IMR-90 (cell line): ENCODE results near the gene BLOC1S5. TPM values are rescaled to one million over a fixed set of nuclear protein-coding genes. Genes with fewer than 3 reads are reported as not detected.

Source experiments
- ATAC-seq: fragments of 200-7000 bp; cut with Tn5 transposase; 2 replicates; pipeline ENCODE4 v1.9.1; 2020; ENCODE audit warnings: low read depth, mild to moderate bottlenecking, moderate library complexity
- BruUV-seq: library from RNA; stranded (reverse); fragments of 400-500 nt; replicated peaks from 2 replicates; lab custom pipeline; 2021; lab: Mats Ljungman, UMichigan
- CTCF ChIA-PET: fragments of 300-600 bp; formaldehyde crosslinking; extraction: SDS; loops from one replicate; lab custom pipeline; 2021; ENCODE audit warnings: antibody characterized with exemption; lab: Yijun Ruan, JAX
- POLR2A ChIA-PET: fragments of 300-600 bp; sonication (Branson Sonifier 250); formaldehyde crosslinking; loops from one replicate; lab custom pipeline; 2022; ENCODE audit warnings: antibody characterized with exemption; ENCODE audit not compliant: unreplicated experiment; lab: Charles Lee
- DNase-seq: peaks from one replicate; pipeline ENCODE4 v3.0.0; 2013
- H2AFZ ChIP-seq: replicated peaks from 2 replicates; pipeline ENCODE3; 2013; ENCODE audit warnings: low read length, mild to moderate bottlenecking; ENCODE audit not compliant: poor library complexity
- H2AK5ac ChIP-seq: 2 replicates; pipeline ENCODE4 v1.6.1; 2013; ENCODE audit warnings: low read depth, low read length, inconsistent platforms
- H2AK9ac ChIP-seq: replicated peaks from 2 replicates; pipeline ENCODE3; 2013; ENCODE audit warnings: mild to moderate bottlenecking, low read depth, low read length, moderate library complexity; ENCODE audit not compliant: poor library complexity
- H2BK120ac ChIP-seq: 2 replicates; pipeline ENCODE4 v1.6.1; 2013; ENCODE audit warnings: low read depth, low read length, inconsistent platforms
- H2BK15ac ChIP-seq: 3 replicates; pipeline ENCODE4 v1.6.1; 2013; ENCODE audit warnings: low read depth, low read length, inconsistent platforms
- H2BK20ac ChIP-seq: 2 replicates; pipeline ENCODE4 v1.6.1; 2013; ENCODE audit warnings: low read depth, mild to moderate bottlenecking, inconsistent platforms, low read length, moderate library complexity
- H2BK5ac ChIP-seq: 2 replicates; pipeline ENCODE4 v1.6.1; 2013; ENCODE audit warnings: mild to moderate bottlenecking, low read depth, low read length, inconsistent platforms; ENCODE audit not compliant: poor library complexity, severe bottlenecking
- H3K14ac ChIP-seq: replicated peaks from 2 replicates; pipeline ENCODE4 v1.6.1; 2013; ENCODE audit warnings: low read depth, low read length, inconsistent platforms
- H3K18ac ChIP-seq: 2 replicates; pipeline ENCODE4 v1.6.1; 2013; ENCODE audit warnings: low read depth, low read length, control low read depth
- H3K23ac ChIP-seq: 2 replicates; pipeline ENCODE4 v1.6.1; 2013; ENCODE audit warnings: low read depth, low read length, inconsistent platforms
- H3K27ac ChIP-seq: 2 replicates; pipeline ENCODE4 v1.5.1; 2013; ENCODE audit warnings: mild to moderate bottlenecking, control low read depth, low read length; ENCODE audit not compliant: insufficient read depth
- H3K27me3 ChIP-seq: 2 replicates; pipeline ENCODE4 v1.6.1; 2013; ENCODE audit warnings: low read length; ENCODE audit not compliant: control insufficient read depth, insufficient read depth
- H3K36me3 ChIP-seq: 2 replicates; pipeline ENCODE4 v1.6.1; 2013; ENCODE audit warnings: low read length, mixed read lengths; ENCODE audit not compliant: control insufficient read depth, insufficient read depth
- H3K4ac ChIP-seq: 2 replicates; pipeline ENCODE4 v1.6.1; 2013; ENCODE audit warnings: low read depth, low read length, inconsistent platforms
- H3K4me1 ChIP-seq: 2 replicates; pipeline ENCODE4 v1.6.1; 2013; ENCODE audit warnings: low read length, mixed read lengths; ENCODE audit not compliant: control insufficient read depth, insufficient read depth
- H3K4me2 ChIP-seq: 2 replicates; pipeline ENCODE4 v1.6.1; 2013; ENCODE audit warnings: low read depth, mild to moderate bottlenecking, control low read depth, low read length, moderate library complexity
- H3K4me3 ChIP-seq: 2 replicates; pipeline ENCODE4 v1.5.1; 2013; ENCODE audit warnings: low read depth, mild to moderate bottlenecking, control low read depth, low read length, moderate library complexity; ENCODE audit not compliant: insufficient read depth
- H3K56ac ChIP-seq: 2 replicates; pipeline ENCODE4 v1.6.1; 2013; ENCODE audit warnings: low read length, inconsistent platforms; ENCODE audit not compliant: insufficient read depth; ENCODE audit errors: extremely low read depth
- H3K79me1 ChIP-seq, 2 experiments: 2 replicates each; pipeline ENCODE4 v1.6.1; 2013; ENCODE audit warnings: low read length in 2 of 2, inconsistent platforms in 1 of 2, low read depth in 1 of 2
- H3K9ac ChIP-seq: 2 replicates; pipeline ENCODE4 v1.6.1; 2013; ENCODE audit warnings: low read depth, low read length, control low read depth
- H3K9me1 ChIP-seq: 2 replicates; pipeline ENCODE4 v1.6.1; 2013; ENCODE audit warnings: low read length, inconsistent platforms; ENCODE audit not compliant: insufficient read depth
- H3K9me3 ChIP-seq: 2 replicates; pipeline ENCODE4 v1.6.1; 2013; ENCODE audit warnings: low read length; ENCODE audit not compliant: control insufficient read depth, insufficient read depth
- H4K20me1 ChIP-seq: 2 replicates; pipeline ENCODE4 v1.6.1; 2013; ENCODE audit warnings: low read length, inconsistent platforms; ENCODE audit not compliant: insufficient read depth
- H4K5ac ChIP-seq: 2 replicates; pipeline ENCODE4 v1.6.1; 2013; ENCODE audit warnings: mild to moderate bottlenecking, low read depth, low read length, control low read depth
- H4K8ac ChIP-seq, 2 experiments: 2 replicates each; pipeline ENCODE4 v1.6.1; 2013; ENCODE audit warnings: low read depth in 2 of 2, low read length in 2 of 2, control low read depth in 1 of 2, inconsistent platforms in 1 of 2
- H4K91ac ChIP-seq: 2 replicates; pipeline ENCODE4 v1.6.1; 2013; ENCODE audit warnings: low read depth, low read length, inconsistent platforms; ENCODE audit not compliant: insufficient read depth
- CEBPB ChIP-seq: IDR thresholded peaks from 2 replicates; pipeline ENCODE4 v1.6.1; 2012; ENCODE audit warnings: low read depth, low read length, improper control_type of control experiment
- MAZ ChIP-seq: IDR thresholded peaks from 2 replicates; pipeline ENCODE4 v1.6.1; 2012; ENCODE audit warnings: low read depth, mild to moderate bottlenecking, low read length, improper control_type of control experiment, moderate library complexity, borderline replicate concordance
- MXI1 ChIP-seq: IDR thresholded peaks from 2 replicates; pipeline ENCODE4 v1.6.1; 2012; ENCODE audit warnings: low read depth, mild to moderate bottlenecking, low read length, moderate library complexity, borderline replicate concordance
- RCOR1 ChIP-seq: IDR thresholded peaks from 2 replicates; pipeline ENCODE4 v1.6.1; 2012; ENCODE audit warnings: mild to moderate bottlenecking, low read length, improper control_type of control experiment; ENCODE audit not compliant: insufficient replicate concordance
- WGBS, 2 experiments: methylation state at CpG; one replicate each; pipeline versions ENCODE4 v1.1.5 to v1.1.7; 2013; ENCODE audit warnings: missing lambda C conversion rate in 2 of 2; ENCODE audit not compliant: insufficient read length in 1 of 2; ENCODE audit errors: extremely low coverage in 2 of 2; 5-methylcytosine and 5-hydroxymethylcytosine counted together
- dilution Hi-C: fragments of 300-500 bp; cut with HindIII; formaldehyde crosslinking; loops from one replicate; pipeline ENCODE4 v1.14.3; 2018; ENCODE audit warnings: low sequenced_read_pairs; ENCODE audit not compliant: unreplicated experiment
- in situ Hi-C: fragments of 300-500 bp; cut with MboI; formaldehyde crosslinking; loops from 3 replicates; pipeline ENCODE4 v1.14.3; 2019; ENCODE audit warnings: low sequenced_read_pairs, inconsistent platforms, mixed read lengths
- intact Hi-C: fragments of 100-400 bp; cut with micrococcal nuclease; formaldehyde crosslinking; loops from 2 replicates; pipeline ENCODE4 v1.10.0; 2022
- polyA plus RNA-seq, 3 experiments: library from polyadenylated mRNA; depleted of rRNA; stranded (reverse); fragments of >200 nt; gene quantifications; 2 replicates each; pipeline ENCODE4 v1.2.3, GENCODE V29; 2012; ENCODE audit warnings: low replicate concordance in 1 of 3
- total RNA-seq: library from RNA; depleted of rRNA; stranded (reverse); fragments of >200 nt; gene quantifications from 2 replicates; pipeline ENCODE4 v1.2.3, GENCODE V29; 2012
- TF ChIP-seq, protein P1 (sequence below): conservative IDR thresholded peaks from 2 replicates; pipeline ENCODE4 v1.5.1; 2012; ENCODE audit warnings: mild to moderate bottlenecking, low read depth, low read length, improper control_type of control experiment

The BLOC1S5 gene
- total and polyA plus RNA-seq, 2 of the 4 experiments (the other 2 are of a cell fraction), result 4.8 to 17.2 TPM

- Histone ChIP-seq H2BK15ac (no peak overlapping the region), H4K91ac (no peak overlapping the region), H3K14ac (no peak overlapping the region), H3K4ac (no peak overlapping the region), H3K56ac (no peak overlapping the region), H3K4me1 (peaks cover 12% of the 10 kb centered on the region), H3K79me1 (peaks cover 10 to 32% of the 10 kb centered on the region in 2 experiments), H4K20me1 (no peaks in the 10 kb centered on the region; the same call in 1 of the 2 replicates), H2BK120ac (no peak overlapping the region), H3K4me2 (no peak overlapping the region), H3K23ac (no peak overlapping the region), H2BK20ac (no peak overlapping the region), H3K36me3 (peaks cover 18% of the 10 kb centered on the region), H4K8ac (no peak overlapping the region), H3K27me3 (no peaks in the 10 kb centered on the region), H2AFZ (no peak overlapping the region), H3K4me3 (no peak overlapping the region), H2AK5ac (no peak overlapping the region), H3K9ac (no peak overlapping the region), H3K9me1 (peaks cover 11% of the 10 kb centered on the region; the same call in 1 of the 2 replicates), H2BK5ac (no peak overlapping the region), H3K18ac (no peak overlapping the region), H2AK9ac (no peak overlapping the region), H3K9me3 (no peaks in the 10 kb centered on the region), H3K27ac (no peak overlapping the region), H4K5ac (no peak overlapping the region)
- no peak for DNase-seq
- dilution Hi-C loops, result no loop called here
- no CpG with 5 or more reads among the region's 5 CpGs for WGBS, 2 experiments
- in situ Hi-C loops, result no loop called here
- no peak for ATAC-seq
- no peak for TF ChIP-seq MAZ
- no peak for TF ChIP-seq CEBPB
- TF ChIP-seq MXI1, result no peak
- TF ChIP-seq, protein P1, sequence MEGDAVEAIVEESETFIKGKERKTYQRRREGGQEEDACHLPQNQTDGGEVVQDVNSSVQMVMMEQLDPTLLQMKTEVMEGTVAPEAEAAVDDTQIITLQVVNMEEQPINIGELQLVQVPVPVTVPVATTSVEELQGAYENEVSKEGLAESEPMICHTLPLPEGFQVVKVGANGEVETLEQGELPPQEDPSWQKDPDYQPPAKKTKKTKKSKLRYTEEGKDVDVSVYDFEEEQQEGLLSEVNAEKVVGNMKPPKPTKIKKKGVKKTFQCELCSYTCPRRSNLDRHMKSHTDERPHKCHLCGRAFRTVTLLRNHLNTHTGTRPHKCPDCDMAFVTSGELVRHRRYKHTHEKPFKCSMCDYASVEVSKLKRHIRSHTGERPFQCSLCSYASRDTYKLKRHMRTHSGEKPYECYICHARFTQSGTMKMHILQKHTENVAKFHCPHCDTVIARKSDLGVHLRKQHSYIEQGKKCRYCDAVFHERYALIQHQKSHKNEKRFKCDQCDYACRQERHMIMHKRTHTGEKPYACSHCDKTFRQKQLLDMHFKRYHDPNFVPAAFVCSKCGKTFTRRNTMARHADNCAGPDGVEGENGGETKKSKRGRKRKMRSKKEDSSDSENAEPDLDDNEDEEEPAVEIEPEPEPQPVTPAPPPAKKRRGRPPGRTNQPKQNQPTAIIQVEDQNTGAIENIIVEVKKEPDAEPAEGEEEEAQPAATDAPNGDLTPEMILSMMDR, result no peak
- TF ChIP-seq RCOR1, result no peak
- ChIA-PET POLR2A (no interaction called here), CTCF (no interaction called here)
- no TSS peak for BruUV-seq
- intact Hi-C loops, result no loop called here
Measured at GRCh38 chr6:8087870-8088754, 23.9 kb upstream of the BLOC1S5 start.
